Stimulated activated CD8-positive, alpha-beta memory T cell treated with anti-CD3 and anti-CD28 coated beads, Interleukin-7, amount 100 ng/mL, for 1 hour (primary cell): ENCODE results near the gene UTS2B.

Experiments used
- DNase-seq, 2 donors: peaks; one replicate each; pipeline ENCODE4 v3.0.0-alpha.2; 2020; ENCODE audit warnings: low read depth in 2 of 2

The UTS2B gene

DNA sequence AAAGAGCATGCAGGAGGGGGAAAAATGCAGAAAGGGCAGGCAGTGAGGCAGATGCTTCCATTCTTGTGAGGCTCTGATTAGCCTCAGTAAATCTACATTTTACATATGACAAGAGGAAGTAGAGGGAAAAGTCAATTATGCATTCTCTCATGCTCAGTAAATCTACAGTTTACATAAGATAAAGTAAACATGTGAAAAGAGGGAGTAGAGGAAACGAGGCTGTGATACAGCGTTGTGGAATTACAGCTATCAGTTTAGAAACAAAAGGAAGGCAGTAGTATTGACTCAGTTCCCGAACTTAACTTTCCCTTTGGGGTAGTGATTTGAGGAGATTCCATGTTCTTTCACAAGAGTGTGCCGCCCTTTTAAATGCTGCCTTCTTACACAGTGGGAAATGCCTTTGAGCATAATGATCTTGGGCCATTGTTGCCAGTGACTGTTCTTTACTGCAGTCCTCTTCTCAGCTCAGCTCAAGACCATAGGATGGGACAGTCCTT is 92.0 kb downstream of the UTS2B start:
- no peak for DNase-seq

DNA sequence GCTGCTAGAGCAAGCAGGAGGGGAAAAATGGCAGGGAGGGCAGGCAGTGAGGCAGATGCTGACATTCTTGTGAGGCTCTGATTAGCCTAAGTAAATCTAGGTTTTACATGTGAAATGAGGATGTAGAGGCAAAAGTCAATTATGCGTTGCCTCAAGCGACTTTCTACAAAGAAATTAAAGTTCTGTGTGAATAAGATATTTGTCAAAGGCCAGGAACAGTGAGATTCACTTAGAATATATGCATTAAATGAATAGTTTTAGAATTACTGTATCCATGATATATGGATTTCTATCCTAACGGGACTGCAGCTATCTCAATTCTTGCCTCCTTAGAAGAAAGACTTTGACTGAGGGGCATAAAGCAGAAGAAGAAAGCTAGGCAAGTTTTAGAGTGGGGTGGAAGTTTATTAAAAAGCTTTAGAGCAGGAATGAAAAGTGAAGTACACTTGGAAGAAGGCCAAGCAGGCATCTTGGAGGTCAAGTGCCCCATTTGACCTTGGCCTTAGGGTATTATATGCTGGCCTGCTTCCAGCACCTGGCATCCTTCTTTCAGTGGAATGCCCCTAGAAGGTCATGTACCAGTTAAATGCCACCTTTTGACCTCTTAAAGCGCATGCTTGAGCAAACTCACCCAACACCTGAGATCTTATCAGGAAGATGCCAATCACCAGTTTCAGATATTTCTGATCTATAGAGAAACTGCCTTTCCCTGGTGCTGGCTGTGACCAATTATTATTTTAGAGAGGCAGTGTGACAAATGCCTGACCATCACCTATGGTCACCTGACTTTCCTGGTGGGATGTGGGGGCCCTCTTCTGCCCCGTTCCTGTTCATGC is 93.1 kb downstream of the UTS2B start:
- no peak for DNase-seq

DNA sequence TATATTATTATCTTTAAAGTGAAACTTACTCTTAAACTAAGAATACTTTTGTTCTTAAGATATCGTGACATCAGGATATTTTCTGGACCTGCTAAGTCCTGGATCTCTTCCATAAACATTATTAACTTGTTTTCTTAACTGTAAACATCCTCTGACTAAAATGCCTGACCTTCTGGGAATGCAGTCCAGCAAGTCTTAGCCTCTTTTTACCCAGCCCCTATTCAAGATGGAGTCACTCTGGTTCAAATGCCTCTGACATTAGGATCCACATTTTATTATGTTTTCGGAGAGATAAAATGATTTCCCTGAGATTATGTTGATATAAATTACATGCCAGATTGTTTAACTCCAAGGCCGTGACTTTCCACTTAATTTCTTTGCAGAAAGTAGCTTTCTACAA is 93.7 kb downstream of the UTS2B start:
- no peak for DNase-seq

GRCh38 chr3:191235331-191236314 is 94.7 kb downstream of the UTS2B start:
- no peak for DNase-seq

DNA sequence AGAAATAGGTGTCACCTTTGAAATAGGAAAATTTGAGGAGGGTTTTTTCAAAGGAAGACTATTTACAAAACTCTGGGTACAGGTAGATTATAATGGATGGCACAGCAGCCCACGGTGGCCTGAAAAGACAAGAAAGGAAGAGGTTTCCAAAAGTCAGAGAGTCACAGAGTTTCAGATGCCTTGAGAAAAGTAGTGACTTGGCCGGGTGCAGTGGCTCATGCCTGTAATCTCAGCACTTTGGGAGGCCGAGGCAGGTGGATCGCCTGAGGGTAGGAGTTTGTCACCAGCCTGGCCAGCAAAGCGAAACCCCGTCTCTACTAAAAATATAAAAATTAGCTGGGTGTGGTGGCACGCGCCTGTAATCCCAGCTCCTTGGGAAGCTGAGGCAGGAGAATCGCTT is 96.1 kb downstream of the UTS2B start:
- DNase-seq = no peak

- DNase-seq = no peak
These were observed 102.8 kb downstream of the UTS2B start for GRCh38 chr3:191227541-191227940.

DNA sequence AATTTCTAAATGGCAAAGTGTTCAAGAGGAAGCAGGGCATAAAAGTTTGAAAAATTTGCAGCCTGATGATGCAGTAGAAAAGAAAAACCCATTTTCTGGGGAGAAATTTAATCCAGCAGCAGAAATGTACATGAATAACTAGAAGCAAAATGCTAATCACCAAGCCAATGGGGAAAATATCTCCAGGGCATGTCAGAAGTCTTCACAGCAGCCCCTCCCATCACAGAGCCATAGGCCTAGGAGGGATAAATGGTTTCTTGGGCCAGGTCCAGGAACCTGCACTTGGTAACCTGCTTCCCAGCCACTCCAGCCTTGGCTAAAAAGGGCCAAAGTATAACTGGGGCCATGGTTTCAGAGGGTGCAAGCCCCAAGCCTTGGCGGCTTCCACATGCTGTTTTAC is 108.7 kb downstream of the UTS2B start:
- DNase-seq = no peak

- no peak for DNase-seq
These were observed 109.4 kb downstream of the UTS2B start for GRCh38 chr3:191220908-191221307.

DNA sequence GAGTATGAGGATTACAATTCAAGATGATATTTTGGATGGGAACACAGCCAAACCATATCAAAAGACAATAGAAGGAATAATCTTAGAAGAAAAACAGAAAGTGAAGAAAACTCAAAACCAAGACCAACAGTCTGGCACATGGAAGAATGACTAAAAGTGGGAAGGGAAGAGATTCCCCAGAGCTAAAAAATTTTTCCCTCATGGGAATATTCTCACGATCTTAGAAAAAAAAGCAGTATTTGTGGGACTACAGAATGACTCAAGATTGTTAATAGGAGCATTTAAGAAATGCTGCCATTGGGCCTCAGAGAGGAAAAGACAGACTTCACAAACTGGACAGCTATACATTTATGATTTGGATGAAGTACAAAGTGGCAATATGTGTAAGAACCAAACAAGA is 113.0 kb downstream of the UTS2B start:
- DNase-seq = no peak
